Measurements from ENCODE around the gene SLC4A2. TPM values are rescaled to one million over a fixed set of nuclear protein-coding genes. Genes with fewer than 3 reads are reported as not detected.

The SLC4A2 gene
- total RNA-seq, 5 donors from 2014 or later (not counting 1 experiment from before 2014, with no cell fraction given) = 52.0 to 91.5 (median 74.4) TPM

DNA sequence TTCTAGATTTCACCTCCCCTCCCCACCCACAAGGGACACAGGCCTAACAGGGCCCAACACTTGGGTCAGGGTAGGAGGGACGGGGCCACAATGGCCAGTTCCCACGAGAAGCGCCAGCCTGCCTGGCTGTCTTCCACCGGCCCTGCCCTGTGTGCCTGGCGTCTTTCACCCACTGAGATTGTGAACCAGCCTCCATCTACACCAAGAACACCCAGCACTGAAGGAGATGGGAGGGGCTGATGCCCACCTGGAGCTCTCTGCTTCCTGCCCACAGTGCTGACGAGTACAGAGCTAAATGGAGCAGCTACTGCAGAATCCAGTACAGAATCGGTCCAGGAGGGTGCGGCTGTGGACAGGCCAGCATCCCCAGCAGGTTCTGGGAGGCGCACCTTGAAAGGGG lies 13.4 kb upstream of the SLC4A2 start:
- DNase-seq = no peak
- no peak overlapping the region for H3K4me3 ChIP-seq (ENCODE audit: control insufficient read depth in 1 of 2, extremely low read depth in 1 of 2, low read length in 1 of 2)
- H3K9me3 ChIP-seq = no peaks in the 10 kb centered on the region
- ChIA-PET POLR2A (no interaction called here), CTCF (no interaction called here)
- ATAC-seq (replicated peaks in 1 of 4) = no peak
- H3K9me3 Mint-ChIP-seq = no peaks in the 10 kb centered on the region
- no peak overlapping the region for H3K27ac ChIP-seq (ENCODE audit: low read length)
- no peaks in the 10 kb centered on the region for H3K27me3 Mint-ChIP-seq
- no peak overlapping the region for H3K27ac Mint-ChIP-seq
- H3K4me3 Mint-ChIP-seq = no peak overlapping the region
- peaks cover 8 to 19% of the 10 kb centered on the region in 2 donors for H3K36me3 ChIP-seq (ENCODE audit: control insufficient read depth in 2 of 2, extremely low read depth in 1 of 2, insufficient read depth in 1 of 2, low read length in 1 of 2)
- peaks cover 13% of the 10 kb centered on the region for H3K36me3 Mint-ChIP-seq
- peaks cover 0 to 2% (median 0%) of the 10 kb centered on the region in 3 donors for H3K4me1 Mint-ChIP-seq
- peaks cover 0 to 4% of the 10 kb centered on the region in 2 experiments for H3K4me1 ChIP-seq (ENCODE audit: control insufficient read depth in 1 of 2, extremely low read depth in 1 of 2, insufficient read depth in 2 of 2, low read length in 2 of 2)
- H3K27me3 ChIP-seq (replicated peaks in 1 of 2; ENCODE audit: control insufficient read depth in 2 of 2, extremely low read depth in 1 of 2, insufficient read depth in 2 of 2, low read length in 1 of 2) = peaks cover 0 to 10% of the 10 kb centered on the region in 2 experiments
- 68% methylated on average over 4 of the region's 9 CpGs for WGBS (ENCODE audit: insufficient coverage)

DNA sequence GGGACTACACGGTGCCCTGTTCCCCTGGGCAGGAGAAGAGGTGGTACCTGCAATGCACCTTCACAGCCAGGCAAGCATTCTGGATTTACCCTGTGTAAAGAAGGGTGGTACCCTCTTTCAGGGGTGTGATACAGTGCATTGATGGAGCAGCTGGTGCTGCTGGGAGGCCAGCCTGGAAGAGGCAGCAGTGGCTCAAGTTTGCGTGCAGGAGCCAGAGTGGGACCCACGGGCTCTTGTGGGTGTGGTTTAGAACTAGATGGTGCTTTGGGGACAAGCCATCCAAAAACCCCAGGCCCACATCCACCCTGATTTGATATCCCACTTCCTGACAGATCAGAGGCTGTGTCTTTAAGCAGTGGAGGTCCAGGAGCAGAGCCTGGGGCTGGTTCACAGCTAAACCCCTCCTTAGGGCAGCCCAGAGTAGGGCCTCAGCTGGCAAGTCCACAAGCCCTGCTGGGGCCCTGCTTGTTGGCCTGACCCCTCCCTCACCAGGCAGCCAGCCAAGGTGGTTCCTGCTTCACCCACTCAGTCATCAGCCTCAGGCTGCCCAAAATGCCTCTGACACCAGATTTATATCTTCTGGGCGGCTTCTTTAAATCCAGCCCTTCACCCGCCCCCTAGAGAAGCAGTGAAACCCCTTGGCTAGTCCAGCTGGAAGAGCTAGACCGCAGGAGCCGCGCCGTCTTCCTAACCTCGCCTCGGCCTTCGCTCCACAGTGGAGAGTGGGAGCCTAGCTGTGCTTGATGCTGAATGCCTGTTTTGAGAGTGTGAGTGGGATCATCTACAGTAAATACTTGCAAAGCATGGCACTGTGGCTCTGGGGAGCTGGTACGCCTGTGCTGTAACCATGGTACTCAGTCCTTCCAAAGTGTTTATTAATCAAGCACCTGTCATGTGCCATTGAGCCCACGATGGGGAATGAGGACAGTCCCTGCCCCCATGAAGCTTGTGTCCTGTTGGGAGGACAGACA lies 12.5 kb upstream of the SLC4A2 start:
- no peak overlapping the region for H3K4me3 ChIP-seq (ENCODE audit: control insufficient read depth in 1 of 2, extremely low read depth in 1 of 2, low read length in 1 of 2)
- peaks cover 7% of the 10 kb centered on the region for H3K36me3 Mint-ChIP-seq
- no peaks in the 10 kb centered on the region for H3K27me3 Mint-ChIP-seq
- no peak overlapping the region for H3K4me3 Mint-ChIP-seq
- peaks cover 0 to 14% of the 10 kb centered on the region in 2 experiments for H3K4me1 ChIP-seq (ENCODE audit: control insufficient read depth in 1 of 2, extremely low read depth in 1 of 2, insufficient read depth in 2 of 2, low read length in 2 of 2)
- H3K9me3 Mint-ChIP-seq = no peaks in the 10 kb centered on the region
- POLR2A ChIA-PET = interaction anchor here in 1 of 2 donors (0.6 kb wide), 1 partner anchor 48 kb away, joined by 3 read pairs; no protein-coding TSS in a partner anchor
- H3K27ac ChIP-seq (ENCODE audit: low read length) = no peak overlapping the region
- no peak for DNase-seq
- CTCF ChIA-PET = no interaction called here
- WGBS (ENCODE audit: insufficient coverage) = 83% methylated on average over 7 of the region's 14 CpGs
- no peaks in the 10 kb centered on the region for H3K9me3 ChIP-seq
- no peak overlapping the region for H3K27ac Mint-ChIP-seq
- ATAC-seq (replicated peaks in 1 of 4) = no peak
- H3K27me3 ChIP-seq (replicated peaks in 1 of 2; ENCODE audit: control insufficient read depth in 2 of 2, extremely low read depth in 1 of 2, insufficient read depth in 2 of 2, low read length in 1 of 2) = peaks cover 0 to 15% of the 10 kb centered on the region in 2 experiments
- H3K36me3 ChIP-seq (ENCODE audit: control insufficient read depth in 2 of 2, extremely low read depth in 1 of 2, insufficient read depth in 1 of 2, low read length in 1 of 2) = peaks cover 2 to 15% of the 10 kb centered on the region in 2 donors
- peaks cover 0 to 4% (median 2%) of the 10 kb centered on the region in 3 donors for H3K4me1 Mint-ChIP-seq

DNA sequence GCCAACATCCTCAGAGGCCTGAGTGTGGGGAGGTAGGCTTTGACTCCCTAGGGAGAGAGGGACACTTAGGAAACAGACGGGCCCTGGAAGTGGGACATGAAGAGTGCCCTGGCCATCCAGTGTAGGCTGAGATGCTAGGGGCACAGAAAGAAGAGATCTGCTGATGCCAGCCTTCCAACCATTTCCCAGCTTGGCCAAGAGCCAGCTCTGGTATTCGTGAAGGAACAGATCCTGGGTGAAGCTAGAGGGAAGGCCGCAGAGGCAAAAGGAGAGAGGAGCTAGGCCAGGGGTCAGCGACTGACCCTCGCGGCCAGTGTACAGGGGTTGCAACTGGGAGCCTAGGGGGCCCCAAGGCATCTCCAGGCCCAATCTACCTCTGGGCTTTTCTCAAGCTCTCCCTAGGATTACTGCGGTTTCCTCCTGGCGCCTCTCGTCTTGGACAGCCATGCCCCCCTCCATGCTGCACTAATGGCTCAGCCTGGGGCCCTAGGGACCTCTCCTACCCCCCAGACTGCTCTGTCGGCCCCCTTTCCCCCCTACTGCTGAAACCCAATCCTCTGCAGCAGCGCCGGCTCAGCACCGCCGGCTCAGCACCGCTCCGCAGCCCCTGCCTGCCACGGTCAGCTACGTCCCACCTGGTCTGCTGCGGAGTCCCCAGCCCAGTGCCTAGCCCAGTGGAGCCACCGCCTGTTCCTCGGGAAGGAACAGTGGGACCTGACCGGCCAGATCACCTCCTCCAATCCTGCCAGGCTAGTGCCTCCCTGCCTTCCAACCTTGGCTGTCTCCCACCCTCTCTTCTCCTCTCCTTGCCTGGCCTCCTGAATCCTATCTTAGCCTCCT lies 11.2 kb upstream of the SLC4A2 start, which contains the start of gene ASIC3:
Gene ASIC3, plus strand, starts transcription at position 556 of the 840 bp plus-strand sequence. CDS start 355 bp downstream, outside the sequence.
- no peak for DNase-seq
- Histone ChIP-seq H3K4me1 (ENCODE audit: control insufficient read depth in 1 of 2, extremely low read depth in 1 of 2, insufficient read depth in 2 of 2, low read length in 2 of 2) (peaks cover 0 to 19% of the 10 kb centered on the region in 2 experiments), H3K9me3 (no peaks in the 10 kb centered on the region), H3K27ac (ENCODE audit: low read length) (no peak within 1 kb of the TSS), H3K36me3 (ENCODE audit: control insufficient read depth in 2 of 2, extremely low read depth in 1 of 2, insufficient read depth in 1 of 2, low read length in 1 of 2) (peaks cover 0 to 8% of the 10 kb centered on the region in 2 donors), H3K27me3 (replicated peaks in 1 of 2; ENCODE audit: control insufficient read depth in 2 of 2, extremely low read depth in 1 of 2, insufficient read depth in 2 of 2, low read length in 1 of 2) (peaks cover 0 to 19% of the 10 kb centered on the region in 2 experiments), H3K4me3 (ENCODE audit: control insufficient read depth in 1 of 2, extremely low read depth in 1 of 2, low read length in 1 of 2) (no peak within 1 kb of the TSS)
- no peak for ATAC-seq (replicated peaks in 1 of 4)
- no peak within 1 kb of the TSS for H3K27ac Mint-ChIP-seq
- POLR2A ChIA-PET = no interaction called here
- H3K36me3 Mint-ChIP-seq = peaks cover 9% of the 10 kb centered on the region
- no peaks in the 10 kb centered on the region for H3K9me3 Mint-ChIP-seq
- peaks cover 8 to 12% (median 9%) of the 10 kb centered on the region in 3 donors for H3K4me1 Mint-ChIP-seq
- no peak within 1 kb of the TSS for H3K4me3 Mint-ChIP-seq
- H3K27me3 Mint-ChIP-seq = peaks cover 0 to 4% of the 10 kb centered on the region in 2 donors
- 93% methylated on average over 22 of the region's 22 CpGs for WGBS (ENCODE audit: insufficient coverage)
- CTCF ChIA-PET = no interaction called here

DNA sequence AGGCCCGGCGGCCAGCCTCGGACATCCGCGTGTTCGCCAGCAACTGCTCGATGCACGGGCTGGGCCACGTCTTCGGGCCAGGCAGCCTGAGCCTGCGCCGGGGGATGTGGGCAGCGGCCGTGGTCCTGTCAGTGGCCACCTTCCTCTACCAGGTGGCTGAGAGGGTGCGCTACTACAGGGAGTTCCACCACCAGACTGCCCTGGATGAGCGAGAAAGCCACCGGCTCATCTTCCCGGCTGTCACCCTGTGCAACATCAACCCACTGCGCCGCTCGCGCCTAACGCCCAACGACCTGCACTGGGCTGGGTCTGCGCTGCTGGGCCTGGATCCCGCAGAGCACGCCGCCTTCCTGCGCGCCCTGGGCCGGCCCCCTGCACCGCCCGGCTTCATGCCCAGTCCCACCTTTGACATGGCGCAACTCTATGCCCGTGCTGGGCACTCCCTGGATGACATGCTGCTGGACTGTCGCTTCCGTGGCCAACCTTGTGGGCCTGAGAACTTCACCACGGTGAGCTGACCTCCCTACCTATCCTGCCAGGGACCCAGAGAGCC lies 10.4 kb upstream of the SLC4A2 start:
- POLR2A ChIA-PET = no interaction called here

DNA sequence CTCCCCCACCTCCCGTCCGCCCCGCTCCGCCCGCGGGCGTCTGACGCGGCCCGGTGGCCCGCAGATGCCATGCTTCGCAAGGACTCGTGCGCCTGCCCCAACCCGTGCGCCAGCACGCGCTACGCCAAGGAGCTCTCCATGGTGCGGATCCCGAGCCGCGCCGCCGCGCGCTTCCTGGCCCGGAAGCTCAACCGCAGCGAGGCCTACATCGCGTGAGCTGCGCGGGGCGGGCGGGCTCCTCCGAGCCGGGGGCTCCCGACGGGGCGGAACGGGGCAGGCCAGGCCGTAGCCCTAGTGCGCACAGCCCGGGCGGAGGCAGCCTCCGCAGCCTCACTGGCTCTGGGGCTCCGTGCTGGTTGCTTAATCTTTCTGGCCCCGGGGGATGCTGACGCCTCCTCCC lies 8.3 kb upstream of the SLC4A2 start:
- CTCF ChIA-PET = interaction anchor here in 1 of 2 donors (0.7 kb wide), 1 partner anchor 67 kb away, joined by 4 read pairs; no protein-coding TSS in a partner anchor
- no peaks in the 10 kb centered on the region for H3K9me3 Mint-ChIP-seq
- DNase-seq = peak; percentile 18 to 80 (median 56)

More for the DNA sequence above, 10.4 kb upstream of the SLC4A2 start:
- Histone ChIP-seq H3K27ac (ENCODE audit: low read length) (no peak overlapping the region), H3K4me3 (ENCODE audit: control insufficient read depth in 1 of 2, extremely low read depth in 1 of 2, low read length in 1 of 2) (no peak overlapping the region), H3K27me3 (replicated peaks in 1 of 2; ENCODE audit: control insufficient read depth in 2 of 2, extremely low read depth in 1 of 2, insufficient read depth in 2 of 2, low read length in 1 of 2) (peaks cover 0 to 21% of the 10 kb centered on the region in 2 experiments), H3K4me1 (ENCODE audit: control insufficient read depth in 1 of 2, extremely low read depth in 1 of 2, insufficient read depth in 2 of 2, low read length in 2 of 2) (peaks cover 2 to 24% of the 10 kb centered on the region in 2 experiments), H3K9me3 (no peaks in the 10 kb centered on the region), H3K36me3 (ENCODE audit: control insufficient read depth in 2 of 2, extremely low read depth in 1 of 2, insufficient read depth in 1 of 2, low read length in 1 of 2) (peaks cover 0 to 5% of the 10 kb centered on the region in 2 donors)
- DNase-seq (no peak), ATAC-seq (replicated peaks in 1 of 4) (no peak)
- H3K27ac Mint-ChIP-seq = no peak overlapping the region
- H3K36me3 Mint-ChIP-seq = peaks cover 9% of the 10 kb centered on the region
- H3K9me3 Mint-ChIP-seq = no peaks in the 10 kb centered on the region
- H3K4me3 Mint-ChIP-seq = no peak overlapping the region
- 96% methylated on average over 37 of the region's 38 CpGs for WGBS (ENCODE audit: insufficient coverage)
- CTCF ChIA-PET = no interaction called here
- H3K4me1 Mint-ChIP-seq = peaks cover 9 to 13% (median 10%) of the 10 kb centered on the region in 3 donors
- H3K27me3 Mint-ChIP-seq = peaks cover 0 to 4% of the 10 kb centered on the region in 2 donors

More for the DNA sequence above, 8.3 kb upstream of the SLC4A2 start:
- 2% methylated on average over 47 of the region's 50 CpGs for WGBS (ENCODE audit: insufficient coverage)
- ATAC-seq (replicated peaks in 1 of 4) = peak; percentile 75 to 94 (median 80)
- POLR2A ChIA-PET = interaction anchor here in 1 of 2 donors (0.6 kb wide), 2 partner anchors 34 to 43 kb away, joined by 3 to 4 read pairs; no protein-coding TSS in a partner anchor
- H3K4me1 Mint-ChIP-seq = peaks cover 9 to 13% (median 10%) of the 10 kb centered on the region in 3 donors
- H3K9me3 ChIP-seq = no peaks in the 10 kb centered on the region
- H3K27me3 Mint-ChIP-seq = peaks cover 0 to 4% of the 10 kb centered on the region in 2 donors
- H3K27ac ChIP-seq (ENCODE audit: low read length) = no peak overlapping the region
- no peak overlapping the region for H3K27ac Mint-ChIP-seq
- H3K36me3 Mint-ChIP-seq = peaks cover 8% of the 10 kb centered on the region
- H3K36me3 ChIP-seq (ENCODE audit: control insufficient read depth in 2 of 2, extremely low read depth in 1 of 2, insufficient read depth in 1 of 2, low read length in 1 of 2) = no peaks in the 10 kb centered on the region
- H3K4me3 Mint-ChIP-seq = no peak overlapping the region
- no peak overlapping the region for H3K4me3 ChIP-seq (ENCODE audit: control insufficient read depth in 1 of 2, extremely low read depth in 1 of 2, low read length in 1 of 2)
- peaks cover 2 to 24% of the 10 kb centered on the region in 2 experiments for H3K4me1 ChIP-seq (ENCODE audit: control insufficient read depth in 1 of 2, extremely low read depth in 1 of 2, insufficient read depth in 2 of 2, low read length in 2 of 2)
- H3K27me3 ChIP-seq (replicated peaks in 1 of 2; ENCODE audit: control insufficient read depth in 2 of 2, extremely low read depth in 1 of 2, insufficient read depth in 2 of 2, low read length in 1 of 2) = peaks cover 0 to 21% of the 10 kb centered on the region in 2 experiments
